ENCODE data around the gene ARHGEF18. TPM values are rescaled to one million over a fixed set of nuclear protein-coding genes. Genes with fewer than 3 reads are reported as not detected.

ARHGEF18 gene
- total and polyA plus RNA-seq, 2 donors (not counting 3 experiments of a cell fraction or from before 2014, with no cell fraction given), result 12.1 to 30.7 TPM

GRCh38 chr19:7349961-7350711 is 1.4 kb downstream of the ARHGEF18 start:
- H3K4me3 ChIP-seq (replicated peaks in 1 of 3; ENCODE audit: insufficient read depth in 1 of 3, low read depth in 1 of 3, low read length in 3 of 3), result no peak overlapping the region
- H3K4me1 ChIP-seq (ENCODE audit: control insufficient read depth, extremely low read depth, insufficient read depth, low read length), result no peaks in the 10 kb centered on the region
- no peak overlapping the region for H3K9ac ChIP-seq (replicated peaks; ENCODE audit: extremely low read depth, insufficient read depth, low read length)
- H2AFZ ChIP-seq (ENCODE audit: low read depth, low read length), result no peak overlapping the region
- no peaks in the 10 kb centered on the region for H4K20me1 ChIP-seq (replicated peaks; ENCODE audit: control insufficient read depth, extremely low read depth, insufficient read depth, low read length)
- CTCF ChIA-PET, result interaction anchor here (1.1 to 1.2 kb wide), 4 partner anchors 218 to 331 kb away, joined by 3 to 4 read pairs (median 3); partner anchors contain the start of gene TRAPPC5
- no peak for DNase-seq (ENCODE audit: low read depth, low spot score)
- no peaks in the 10 kb centered on the region for H3K9me1 ChIP-seq (replicated peaks; ENCODE audit: control insufficient read depth, extremely low read depth, insufficient read depth, low read length)
- H3K27me3 ChIP-seq (ENCODE audit: control insufficient read depth in 2 of 2, insufficient read depth in 2 of 2, low read length in 2 of 2), result no peaks in the 10 kb centered on the region
- POLR2A ChIA-PET, result interaction anchor here (0.6 kb wide), 1 partner anchor 224 kb away, joined by 3 read pairs; no protein-coding TSS in a partner anchor
- intact Hi-C loops (cut with micrococcal nuclease) (no loop called here), dilution Hi-C loops (cut with MboI; ENCODE audit: extremely low pct_ligation_motif_present, low sequenced_read_pairs) (no loop called here)
- no TSS peak for BruUV-seq (replicated peaks)
- no peak overlapping the region for H3K4me2 ChIP-seq (ENCODE audit: insufficient read depth, low read length)
- TF ChIP-seq FOS (IDR thresholded peaks at IDR 0.05; ENCODE audit: borderline replicate concordance, insufficient read depth, low read length) (no peak), GATA2 (IDR thresholded peaks at IDR 0.05; ENCODE audit: insufficient read depth, insufficient read length, low read depth, low read length) (no peak), POLR2AphosphoS5 (IDR thresholded peaks at IDR 0.05; ENCODE audit: insufficient read depth, low read depth, low read length) (no peak), MAX (IDR thresholded peaks at IDR 0.05; ENCODE audit: insufficient read depth, insufficient read length) (no peak), CTCF (IDR thresholded peaks at IDR 0.05; ENCODE audit: extremely low read depth in 1 of 2, insufficient read depth in 1 of 2, low read depth in 1 of 2, low read length in 2 of 2) (no peak), POLR2A (IDR thresholded peaks at IDR 0.05; ENCODE audit: low read depth, low read length) (no peak), EZH2 (IDR thresholded peaks at IDR 0.05; ENCODE audit: borderline replicate concordance, low read depth, low read length, severe bottlenecking) (no peak), JUN (IDR thresholded peaks at IDR 0.05; ENCODE audit: borderline replicate concordance, insufficient read depth, insufficient read length, low read depth) (no peak), MYC (IDR thresholded peaks at IDR 0.05; ENCODE audit: low read depth, low read length) (no peak)
- FAIRE-seq, result no peak
- no peaks in the 10 kb centered on the region for H3K36me3 ChIP-seq (ENCODE audit: control insufficient read depth in 2 of 2, extremely low read depth in 1 of 2, insufficient read depth in 2 of 2, low read length in 2 of 2)
- no peaks in the 10 kb centered on the region for H3K79me2 ChIP-seq (ENCODE audit: control insufficient read depth, insufficient read depth, low read length)
- H3K9me3 ChIP-seq (replicated peaks; ENCODE audit: control insufficient read depth, insufficient read depth, low read length), result no peaks in the 10 kb centered on the region
- H3K27ac ChIP-seq (ENCODE audit: insufficient read depth, low read depth, low read length), result no peak overlapping the region
